Cardiac fibroblast (primary cell): ENCODE measurements around the gene TUBB1.
"Not testable (repeated sequence)": the region's sequence is repeated elsewhere in the genome, so short reads cannot be mapped to it uniquely, and the experiment has no call there.

Experiments
- DNase-seq, 2 donors: peaks; one replicate each; pipeline versions ENCODE4 v3.0.0 to v3.0.0-alpha.2; 2010; ENCODE audit warnings: low read depth in 2 of 2
- H3K4me3 ChIP-seq, 2 donors: replicated peaks in 1 of 2; 1 replicate in 1 of 2; 2 replicates in 1 of 2; pipeline ENCODE4 v1.5.1; 2011; ENCODE audit warnings: low read depth in 2 of 2, low read length in 2 of 2, mild to moderate bottlenecking in 2 of 2, moderate library complexity in 1 of 2
- CTCF ChIP-seq: IDR thresholded peaks from one replicate; pipeline ENCODE4 v1.5.1; 2011; ENCODE audit warnings: low read depth, mild to moderate bottlenecking, low read length, inconsistent platforms

TUBB1 gene

GRCh38 chr20:58976061-58976730, 43.0 kb upstream of the TUBB1 start:
- no peak for DNase-seq
- no peak overlapping the region for H3K4me3 ChIP-seq
- TF ChIP-seq CTCF = no peak

GRCh38 chr20:58978351-58979190, 40.7 kb upstream of the TUBB1 start:
- no peak overlapping the region for H3K4me3 ChIP-seq
- no peak for DNase-seq
- no peak for TF ChIP-seq CTCF

GRCh38 chr20:58980711-58981627, 38.3 kb upstream of the TUBB1 start, which contains the start of gene NELFCD:
Gene NELFCD (plus strand): TSS chr20:58981256. CDS start chr20:58981310, 54 bp downstream.
- peak; percentile 78 to 87 for DNase-seq
- no peak for TF ChIP-seq CTCF
- peak within 1 kb of the TSS; percentile 58 to 71 for H3K4me3 ChIP-seq

GRCh38 chr20:58981628-58982364, 37.4 kb upstream of the TUBB1 start:
- no peak for TF ChIP-seq CTCF
- peak overlapping the region; percentile 56 to 71 for H3K4me3 ChIP-seq
- peak; percentile 17 to 33 for DNase-seq

GRCh38 chr20:58982406-58983114, 36.7 kb upstream of the TUBB1 start:
- no peak for TF ChIP-seq CTCF
- peak overlapping the region in 1 of 2 donors; percentile 71 for H3K4me3 ChIP-seq
- no peak for DNase-seq

- H3K4me3 ChIP-seq, DNase-seq: not testable (repeated sequence)
Measured at GRCh38 chr20:58983115-58983468, 36.1 kb upstream of the TUBB1 start.
